Bone marrow (tissue), 2 donors: Measurements from ENCODE around the gene SLC12A1.

Source experiments
- DNase-seq, 2 donors: peaks; one replicate each; lab custom pipeline; 2025; lab: John Stamatoyannopoulos, UW

The SLC12A1 gene

DNA sequence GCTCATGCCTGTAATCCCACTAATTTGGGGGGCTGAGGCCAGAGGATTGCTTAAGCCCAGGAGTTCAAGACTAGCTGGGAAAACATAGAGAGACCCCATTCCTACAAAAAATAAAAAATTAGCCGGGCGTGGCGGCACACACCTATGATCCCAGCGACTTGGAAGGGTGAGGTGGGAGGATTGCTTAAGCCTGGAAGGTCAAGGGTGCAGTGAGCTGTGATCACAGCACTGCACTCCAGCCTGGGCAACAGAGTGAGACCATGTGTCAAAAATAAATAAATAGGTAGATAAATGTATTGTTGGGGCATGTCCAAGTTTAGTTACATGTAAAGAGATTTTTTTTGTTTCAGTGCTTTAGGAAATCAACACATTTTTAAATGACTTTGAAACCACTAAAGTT, 36.4 kb downstream of the SLC12A1 start:
- no peak for DNase-seq

DNA sequence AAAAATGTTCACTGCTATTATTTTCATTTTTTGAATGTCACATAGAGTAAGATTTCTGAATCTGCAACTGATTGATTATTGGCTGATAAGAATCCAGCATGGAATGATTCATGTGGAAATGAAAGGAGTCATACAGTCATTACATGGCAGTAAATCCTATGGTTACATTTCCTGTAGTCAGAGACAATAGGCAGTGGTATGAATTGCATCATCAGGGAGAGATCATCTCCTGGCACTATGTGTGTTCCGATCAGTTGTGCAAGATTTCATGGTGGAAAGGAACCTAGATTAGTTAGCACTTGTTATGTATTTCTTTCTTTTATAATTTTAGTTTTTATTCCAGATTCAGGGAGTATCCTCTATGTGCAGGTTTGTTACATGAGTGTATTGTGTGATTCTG, 38.8 kb downstream of the SLC12A1 start:
- no peak for DNase-seq

DNA sequence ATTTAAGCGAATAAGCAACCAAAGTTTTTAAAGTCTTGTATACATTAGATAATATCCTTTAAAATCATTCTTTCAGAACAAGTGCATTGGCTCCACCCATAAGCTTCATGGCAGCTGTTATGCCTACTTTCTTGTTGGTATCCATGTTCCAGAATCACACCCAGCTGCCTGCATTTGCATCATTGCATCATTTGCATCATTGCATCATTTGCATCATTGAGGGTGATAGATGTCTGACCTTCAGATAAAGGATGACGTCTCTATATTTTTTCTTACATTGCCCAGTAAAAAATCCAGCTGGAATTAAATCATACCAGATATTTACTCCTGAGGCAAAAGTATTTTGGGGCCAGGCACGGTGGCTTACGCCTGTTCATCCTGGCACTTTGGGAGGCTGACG, 42.3 kb downstream of the SLC12A1 start:
- no peak for DNase-seq

GRCh38 chr15:48250640-48251076, 44.6 kb downstream of the SLC12A1 start:
- DNase-seq, result peak in 1 of 2 donors; percentile 21

DNA sequence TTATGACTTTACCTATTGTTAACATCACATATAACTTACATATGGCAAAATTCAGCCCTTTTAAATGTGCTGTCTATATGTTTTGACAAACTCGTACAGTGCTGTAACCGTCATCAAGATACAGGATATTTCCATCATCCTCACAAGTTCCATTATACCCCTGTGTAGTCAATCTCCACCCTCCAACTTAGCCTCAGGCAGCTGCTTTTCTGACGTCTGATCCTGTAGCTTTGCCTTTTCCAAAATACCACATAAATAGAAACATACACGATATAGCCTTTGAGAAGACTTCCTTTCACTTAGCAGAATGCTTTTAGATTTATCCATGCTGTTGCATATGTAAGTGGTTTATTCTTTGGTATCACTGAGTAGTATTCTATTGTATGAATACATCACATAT, 47.1 kb downstream of the SLC12A1 start:
- no peak for DNase-seq

GRCh38 chr15:48265135-48265534, 59.0 kb downstream of the SLC12A1 start:
- no peak for DNase-seq

- DNase-seq, result no peak
These were observed 60.1 kb downstream of the SLC12A1 start for GRCh38 chr15:48266024-48266689.

DNA sequence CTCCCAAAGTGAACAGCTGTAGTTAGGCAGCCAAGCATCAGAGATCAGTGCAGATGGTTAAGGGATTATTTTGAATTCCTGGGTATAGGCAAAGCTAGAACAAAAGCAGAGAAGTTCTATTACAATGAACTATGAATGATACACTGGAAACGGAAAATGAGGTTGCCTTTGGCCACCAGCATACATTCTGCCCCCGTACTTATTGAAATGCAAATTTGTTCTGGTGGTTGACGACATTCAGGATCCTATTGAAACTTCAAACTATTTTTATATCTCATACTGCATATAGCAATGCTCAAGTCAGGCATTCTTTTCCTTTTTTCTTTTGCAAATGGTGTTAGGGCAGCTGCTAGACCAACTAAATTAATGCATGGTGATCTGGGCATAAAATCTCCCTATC, 61.7 kb downstream of the SLC12A1 start:
- no peak for DNase-seq

- DNase-seq, result no peak
These were observed 66.9 kb downstream of the SLC12A1 start for GRCh38 chr15:48273049-48273448.

DNA sequence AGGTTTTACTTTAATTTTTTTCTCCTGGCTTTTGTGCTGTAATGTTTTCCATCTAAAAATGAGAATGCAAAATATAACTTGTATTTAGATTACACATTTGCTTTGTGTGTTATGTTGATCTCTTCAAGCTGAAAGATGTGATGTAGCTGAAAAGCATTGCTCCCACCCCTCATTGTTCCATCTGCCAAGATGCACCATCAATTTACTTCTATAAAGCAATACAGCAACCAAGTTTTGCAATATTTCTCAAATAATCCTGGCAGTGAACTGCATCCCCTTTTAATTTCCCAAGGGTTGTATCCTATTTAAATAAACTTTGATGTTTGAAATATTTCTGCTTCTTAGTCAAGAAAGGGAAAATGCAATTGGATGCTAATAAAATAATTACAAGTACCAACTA, 72.6 kb downstream of the SLC12A1 start:
- DNase-seq, result no peak

- no peak for DNase-seq
These were observed 73.5 kb downstream of the SLC12A1 start for GRCh38 chr15:48279608-48280007.

GRCh38 chr15:48281674-48282073, 75.6 kb downstream of the SLC12A1 start:
- DNase-seq, result no peak

DNA sequence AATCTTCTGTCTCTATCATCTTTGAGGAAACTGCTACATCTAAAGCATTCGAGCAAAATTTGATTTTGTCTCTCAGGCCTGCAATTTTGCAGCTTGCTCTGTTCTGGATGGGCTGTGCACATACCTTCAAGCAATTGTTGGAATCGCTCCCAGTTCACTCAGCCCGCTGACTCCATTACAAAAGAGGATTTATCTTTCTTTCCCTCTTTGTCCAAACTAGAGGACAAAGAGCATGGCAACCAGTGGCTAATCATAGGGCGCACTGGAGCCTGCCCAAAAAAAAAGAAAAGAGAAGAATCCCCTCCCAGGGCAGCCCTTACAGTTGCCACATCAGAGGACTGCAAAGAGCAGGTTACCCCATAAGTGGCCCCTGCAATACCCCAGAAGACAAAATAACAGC, 76.1 kb downstream of the SLC12A1 start:
- no peak for DNase-seq

DNA sequence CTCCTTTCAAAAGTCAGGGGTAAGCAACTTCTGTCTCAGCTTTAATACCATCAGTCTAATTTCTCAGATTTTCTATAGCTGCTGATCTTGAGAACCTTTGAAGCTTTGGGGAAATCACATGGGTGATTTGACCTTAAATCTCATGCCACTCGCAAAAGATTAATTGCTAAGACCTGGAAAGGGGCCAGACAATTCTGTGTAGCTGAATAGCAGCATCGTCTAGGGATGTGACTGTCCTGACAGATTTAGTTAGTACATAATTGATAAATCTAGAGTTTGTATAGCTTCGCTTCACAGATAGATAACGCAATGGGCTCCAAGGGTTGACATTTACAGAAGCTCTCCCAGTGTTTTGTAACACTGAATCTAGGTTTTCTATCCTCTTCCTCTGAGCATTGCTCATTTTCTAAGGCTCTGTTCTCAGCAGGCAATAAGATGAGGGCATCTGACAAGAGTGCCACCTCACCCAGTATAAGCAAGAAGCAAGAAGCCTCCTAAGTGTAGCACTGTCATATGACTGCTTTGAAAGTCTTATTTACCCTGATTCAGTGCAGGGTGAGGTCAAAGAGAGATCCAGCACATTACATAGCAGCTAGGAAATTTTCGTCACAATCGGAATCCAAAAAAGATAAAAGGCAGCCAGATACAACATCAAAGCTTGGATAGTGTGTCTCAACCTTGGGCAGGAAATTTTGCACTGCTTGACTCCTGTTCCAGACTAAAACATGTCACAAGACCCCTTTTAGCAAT, 77.5 kb downstream of the SLC12A1 start:
- DNase-seq, result no peak

DNA sequence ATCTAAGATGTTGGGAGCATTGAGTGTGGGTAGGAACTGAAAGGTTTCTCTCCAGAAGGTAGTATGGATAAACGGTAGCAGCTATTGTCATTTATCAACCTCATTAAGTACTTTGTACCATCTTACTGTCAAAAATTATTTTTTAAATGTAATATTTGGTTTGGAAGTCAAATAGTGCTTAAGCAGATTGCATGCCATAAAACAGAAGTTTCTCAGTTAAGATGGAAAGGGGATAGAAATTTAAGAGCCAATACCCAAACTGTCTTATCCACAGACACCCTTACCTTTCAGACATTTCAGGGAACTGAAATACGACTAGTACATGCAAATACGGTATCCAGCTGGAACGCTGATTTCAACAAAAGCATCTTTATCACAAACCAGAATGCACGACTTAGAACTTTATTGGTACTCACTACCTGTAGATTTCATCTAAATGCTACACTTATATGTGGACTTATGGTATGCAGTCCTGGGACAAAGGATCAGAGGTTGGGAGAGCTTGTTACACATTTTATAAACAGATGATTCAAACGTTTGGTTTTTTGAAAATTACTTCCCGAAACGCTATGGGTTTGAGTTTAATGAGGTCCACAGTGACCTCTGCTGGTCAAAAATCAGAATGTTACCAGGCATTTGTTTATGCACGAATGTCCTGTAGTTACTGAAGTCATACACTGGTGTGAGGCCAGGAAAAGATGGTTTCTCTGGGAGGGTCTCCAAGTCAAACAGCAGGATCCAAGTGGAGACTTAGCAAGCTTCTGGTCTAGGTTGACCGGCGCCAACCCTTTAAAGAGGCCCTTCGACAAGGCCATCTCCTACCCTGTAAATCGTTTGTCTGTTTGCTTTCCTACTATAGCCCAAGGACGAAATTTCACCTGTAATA, 79.5 kb downstream of the SLC12A1 start:
- DNase-seq, result peak in 1 of 2 donors; percentile 42

GRCh38 chr15:48289628-48290027, 83.5 kb downstream of the SLC12A1 start:
- DNase-seq, result no peak

GRCh38 chr15:48292458-48292857, 86.4 kb downstream of the SLC12A1 start:
- no peak for DNase-seq

- DNase-seq, result no peak
These were observed 91.6 kb downstream of the SLC12A1 start for GRCh38 chr15:48297668-48298067.

GRCh38 chr15:48298914-48299313, 92.8 kb downstream of the SLC12A1 start:
- DNase-seq, result no peak

DNA sequence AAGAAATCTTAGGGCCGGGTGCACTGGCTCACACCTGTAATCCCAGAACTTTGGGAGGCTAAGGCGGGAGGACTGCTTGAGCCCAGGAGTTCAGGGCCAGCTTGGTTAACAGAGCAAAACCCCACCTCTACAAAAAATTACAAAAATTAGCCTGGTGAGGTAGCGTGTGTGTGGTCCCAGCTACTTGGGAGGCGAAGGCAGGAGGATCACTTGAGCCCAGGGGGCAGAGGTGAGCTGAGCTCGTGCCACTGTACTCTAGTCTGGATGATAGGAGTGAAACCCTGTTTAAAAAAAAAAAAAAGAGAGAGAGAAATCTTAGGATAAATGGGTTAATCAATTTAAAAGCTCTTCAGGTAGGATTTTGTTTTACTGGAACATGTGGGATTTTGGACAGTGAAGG, 93.9 kb downstream of the SLC12A1 start:
- no peak for DNase-seq

DNA sequence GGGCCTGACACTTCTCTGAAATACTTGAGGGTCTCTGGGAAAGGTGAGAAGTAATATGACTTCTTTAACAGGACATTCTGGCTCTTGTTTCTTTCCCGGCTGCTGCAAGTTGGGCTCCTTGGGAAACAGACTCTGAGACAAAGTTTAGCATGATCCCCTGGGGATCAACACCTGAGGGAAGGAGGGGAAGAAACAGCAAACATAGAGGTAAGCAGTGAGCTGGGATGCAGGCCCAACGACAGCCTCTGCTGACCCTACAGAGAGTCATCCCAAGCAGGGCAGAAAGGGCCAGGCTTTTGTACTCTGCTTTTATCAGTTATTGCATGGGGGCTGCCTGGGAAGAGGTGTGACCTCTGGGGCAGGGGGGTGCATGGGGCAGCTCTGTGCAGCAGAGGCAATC, 98.3 kb downstream of the SLC12A1 start:
- DNase-seq, result no peak

DNA sequence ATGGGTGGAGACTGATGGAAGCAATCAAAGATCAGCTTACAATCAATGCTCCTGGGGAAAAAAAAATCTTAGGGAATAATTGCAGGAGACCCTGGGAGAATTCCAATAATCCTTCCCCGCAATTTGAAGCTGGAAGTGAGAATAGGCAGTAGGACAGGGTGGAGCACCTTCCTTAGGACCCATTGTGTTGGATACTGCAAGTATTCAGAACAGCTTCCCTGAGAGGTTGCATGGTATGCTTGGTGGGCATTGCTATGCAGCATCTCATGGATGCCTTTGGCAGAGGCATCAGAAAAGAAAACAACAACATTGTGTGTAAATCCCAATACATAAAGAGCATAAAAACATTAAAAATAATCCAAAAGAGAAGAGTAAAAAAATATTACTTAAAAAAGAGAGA, 100.5 kb downstream of the SLC12A1 start:
- DNase-seq, result no peak

GRCh38 chr15:48307586-48307985, 101.5 kb downstream of the SLC12A1 start:
- DNase-seq, result no peak
